ENCODE data around the gene KRT2. TPM values are rescaled to one million over a fixed set of nuclear protein-coding genes. Genes with fewer than 3 reads are reported as not detected.

Gene KRT2
- total RNA-seq, 4 donors from 2014 or later = 1.3 TPM; not detected in 3

GRCh38 chr12:52689239-52689638, 37.2 kb upstream of the KRT2 start:
- H3K4me1 ChIP-seq = peaks cover 3 to 9% of the 10 kb centered on the region in 2 donors
- no peaks in the 10 kb centered on the region for H3K27me3 ChIP-seq
- no peaks in the 10 kb centered on the region for H3K36me3 ChIP-seq
- H3K9me3 ChIP-seq = no peaks in the 10 kb centered on the region
- intact Hi-C loops (cut with DNase I) = no loop called here
- no peak for DNase-seq
- H3K27ac ChIP-seq = no peak overlapping the region
- TF ChIP-seq POLR2A (IDR thresholded peaks at IDR 0.05) (no peak), CTCF (IDR thresholded peaks at IDR 0.05) (no peak)
- no peak overlapping the region for H3K4me3 ChIP-seq (replicated peaks in 1 of 3)

GRCh38 chr12:52688481-52688880, 36.5 kb upstream of the KRT2 start:
- no peak for DNase-seq
- Histone ChIP-seq H3K36me3 (no peaks in the 10 kb centered on the region), H3K27me3 (no peaks in the 10 kb centered on the region), H3K4me3 (replicated peaks in 1 of 3) (no peak overlapping the region), H3K27ac (no peak overlapping the region), H3K9me3 (no peaks in the 10 kb centered on the region), H3K4me1 (peaks cover 3 to 9% of the 10 kb centered on the region in 2 donors)
- 66 to 75% methylated on average over 2 of the region's 2 CpGs for WGBS, 2 donors
- intact Hi-C loops (cut with DNase I) = no loop called here
- no peak for TF ChIP-seq CTCF (IDR thresholded peaks at IDR 0.05)
- no peak for TF ChIP-seq POLR2A (IDR thresholded peaks at IDR 0.05)

GRCh38 chr12:52687497-52688385, 35.7 kb upstream of the KRT2 start:
- Histone ChIP-seq H3K9me3 (no peaks in the 10 kb centered on the region), H3K4me1 (peaks cover 3 to 9% of the 10 kb centered on the region in 2 donors), H3K27me3 (no peaks in the 10 kb centered on the region), H3K4me3 (replicated peaks in 1 of 3) (no peak overlapping the region), H3K27ac (no peak overlapping the region), H3K36me3 (no peaks in the 10 kb centered on the region)
- peak in 1 of 2 donors; percentile 5 for DNase-seq
- TF ChIP-seq POLR2A (IDR thresholded peaks at IDR 0.05) = no peak
- WGBS, 2 donors = 62 to 68% methylated on average over 8 of the region's 8 CpGs
- intact Hi-C loops (cut with DNase I) = no loop called here

- no peak for TF ChIP-seq CTCF (IDR thresholded peaks at IDR 0.05)
- no peak for TF ChIP-seq POLR2A (IDR thresholded peaks at IDR 0.05)
- DNase-seq = no peak
- Histone ChIP-seq H3K27ac (no peak overlapping the region), H3K36me3 (no peaks in the 10 kb centered on the region), H3K4me3 (replicated peaks in 1 of 3) (no peak overlapping the region), H3K9me3 (no peaks in the 10 kb centered on the region), H3K4me1 (peaks cover 3 to 9% of the 10 kb centered on the region in 2 donors), H3K27me3 (no peaks in the 10 kb centered on the region)
- 82 to 83% methylated on average over 9 of the region's 9 CpGs for WGBS, 2 donors
- intact Hi-C loops (cut with DNase I) = no loop called here
These were observed 34.9 kb upstream of the KRT2 start for GRCh38 chr12:52686756-52687487.

- TF ChIP-seq POLR2A (IDR thresholded peaks at IDR 0.05) = no peak
- no peak for TF ChIP-seq CTCF (IDR thresholded peaks at IDR 0.05)
- intact Hi-C loops (cut with DNase I) = no loop called here
- no peak for DNase-seq
- Histone ChIP-seq H3K36me3 (no peaks in the 10 kb centered on the region), H3K4me1 (peaks cover 0 to 5% of the 10 kb centered on the region in 2 donors), H3K27me3 (no peaks in the 10 kb centered on the region), H3K27ac (no peak overlapping the region), H3K9me3 (no peaks in the 10 kb centered on the region), H3K4me3 (replicated peaks in 1 of 3) (no peak overlapping the region)
- 72 to 100% methylated on average over 3 of the region's 3 CpGs for WGBS, 2 donors
These were observed 34.1 kb upstream of the KRT2 start for GRCh38 chr12:52686063-52686462.

All from thyroid gland (tissue), 4 donors.